Fibroblast of peridontal ligament (primary cell): ENCODE measurements around the gene DOCK1.

Experiments
- DNase-seq: peaks from one replicate; pipeline ENCODE4 v3.0.0-alpha.2; 2010; ENCODE audit errors: extremely low read depth

DOCK1 gene

GRCh38 chr10:127426746-127427145 is 521.5 kb downstream of the DOCK1 start:
- peak; percentile 27 for DNase-seq

- DNase-seq, result no peak
These were observed 522.7 kb downstream of the DOCK1 start for GRCh38 chr10:127427926-127428325.

- DNase-seq, result no peak
These were observed 523.3 kb downstream of the DOCK1 start for GRCh38 chr10:127428385-127428980.

GRCh38 chr10:127429601-127430312 is 524.5 kb downstream of the DOCK1 start:
- no peak for DNase-seq

- DNase-seq, result no peak
These were observed 526.3 kb downstream of the DOCK1 start for GRCh38 chr10:127431525-127431924.

GRCh38 chr10:127434006-127434405 is 528.8 kb downstream of the DOCK1 start:
- DNase-seq, result peak; percentile 17

- DNase-seq, result peak; percentile 47
These were observed 530.0 kb downstream of the DOCK1 start for GRCh38 chr10:127435246-127435645.

- no peak for DNase-seq
These were observed 535.1 kb downstream of the DOCK1 start for GRCh38 chr10:127440371-127440770.

- DNase-seq, result no peak
These were observed 536.4 kb downstream of the DOCK1 start for GRCh38 chr10:127441350-127442219.

- DNase-seq, result no peak
These were observed 536.9 kb downstream of the DOCK1 start for GRCh38 chr10:127442220-127442525.

- no peak for DNase-seq
These were observed 538.9 kb downstream of the DOCK1 start for GRCh38 chr10:127444155-127444554.

- no peak for DNase-seq
These were observed 542.0 kb downstream of the DOCK1 start for GRCh38 chr10:127447197-127447596.

- DNase-seq, result no peak
These were observed 544.3 kb downstream of the DOCK1 start for GRCh38 chr10:127449490-127449889.

- no peak for DNase-seq
These were observed 545.4 kb downstream of the DOCK1 start for GRCh38 chr10:127450644-127451043.

GRCh38 chr10:127451628-127452027 is 546.4 kb downstream of the DOCK1 start:
- DNase-seq, result no peak

GRCh38 chr10:127452568-127452967 is 547.3 kb downstream of the DOCK1 start:
- DNase-seq, result no peak

- no peak for DNase-seq
These were observed 548.5 kb downstream of the DOCK1 start for GRCh38 chr10:127453706-127454105.

- no peak for DNase-seq
These were observed 550.9 kb downstream of the DOCK1 start for GRCh38 chr10:127456122-127456521.

- no peak for DNase-seq
These were observed 553.0 kb downstream of the DOCK1 start for GRCh38 chr10:127458016-127458810.

- no peak for DNase-seq
These were observed 553.6 kb downstream of the DOCK1 start for GRCh38 chr10:127458829-127459228.

GRCh38 chr10:127459918-127460317 is 554.7 kb downstream of the DOCK1 start:
- DNase-seq, result no peak
